ENCODE data around the gene EPB41L3. TPM values are rescaled to one million over a fixed set of nuclear protein-coding genes. Genes with fewer than 3 reads are reported as not detected.

The EPB41L3 gene
- total and polyA plus RNA-seq, 4 donors: 6.5 to 116 (median 43.7) TPM

DNA sequence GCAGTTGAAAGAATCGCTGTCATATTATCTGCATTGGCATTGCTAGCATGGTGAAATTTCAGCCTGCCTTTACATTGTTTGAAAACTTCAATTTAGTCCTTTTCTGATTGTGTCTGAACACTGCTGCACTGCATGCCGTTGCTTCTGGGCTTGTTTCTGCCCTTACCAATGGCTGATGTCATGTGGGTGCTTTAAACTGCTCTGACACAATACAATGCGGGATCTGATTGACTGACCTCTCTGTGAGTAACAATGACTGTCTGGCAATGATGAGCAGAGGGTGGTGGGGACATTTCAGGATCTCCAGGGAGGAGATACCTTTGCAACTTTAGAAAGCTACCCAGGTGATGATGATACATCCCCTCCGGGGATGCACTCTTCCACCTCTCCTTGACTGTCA, 128.8 kb downstream of the EPB41L3 start:
- 82 to 83% methylated on average over 4 of the region's 4 CpGs for WGBS, 2 donors
- Histone ChIP-seq H3K27me3 (ENCODE audit: control insufficient read depth in 1 of 2, insufficient read depth in 2 of 2, low read length in 1 of 2) (no peaks in the 10 kb centered on the region), H3K4me3 (ENCODE audit: low read length in 2 of 2) (no peak overlapping the region), H3K4me1 (ENCODE audit: control insufficient read depth in 1 of 2, insufficient read depth in 2 of 2, low read length in 2 of 2) (no peaks in the 10 kb centered on the region), H3K9me3 (ENCODE audit: control insufficient read depth, low read length) (no peaks in the 10 kb centered on the region), H3K27ac (ENCODE audit: low read depth in 1 of 2, low read length in 2 of 2) (no peak overlapping the region), H3K36me3 (ENCODE audit: control insufficient read depth in 1 of 2, insufficient read depth in 2 of 2, low read length in 1 of 2) (no peaks in the 10 kb centered on the region)
- ATAC-seq (ENCODE audit: low FRiP score) (no peak), DNase-seq (no peak)
- intact Hi-C loops (cut with DNase I): no loop called here

GRCh38 chr18:5414546-5414945, 129.3 kb downstream of the EPB41L3 start:
- intact Hi-C loops (cut with DNase I): no loop called here
- no peaks in the 10 kb centered on the region for H3K27me3 ChIP-seq (ENCODE audit: control insufficient read depth in 1 of 2, insufficient read depth in 2 of 2, low read length in 1 of 2)
- ATAC-seq (ENCODE audit: low FRiP score) (no peak), DNase-seq (no peak)
- no peak overlapping the region for H3K4me3 ChIP-seq (ENCODE audit: low read length in 2 of 2)
- H3K9me3 ChIP-seq (ENCODE audit: control insufficient read depth, low read length): no peaks in the 10 kb centered on the region
- H3K36me3 ChIP-seq (ENCODE audit: control insufficient read depth in 1 of 2, insufficient read depth in 2 of 2, low read length in 1 of 2): no peaks in the 10 kb centered on the region
- no peaks in the 10 kb centered on the region for H3K4me1 ChIP-seq (ENCODE audit: control insufficient read depth in 1 of 2, insufficient read depth in 2 of 2, low read length in 2 of 2)
- 29 to 49% methylated on average over 6 of the region's 6 CpGs for WGBS, 2 donors
- H3K27ac ChIP-seq (ENCODE audit: low read depth in 1 of 2, low read length in 2 of 2): no peak overlapping the region

- Histone ChIP-seq H3K4me1 (ENCODE audit: control insufficient read depth in 1 of 2, insufficient read depth in 2 of 2, low read length in 2 of 2) (no peaks in the 10 kb centered on the region), H3K27ac (ENCODE audit: low read depth in 1 of 2, low read length in 2 of 2) (no peak overlapping the region), H3K4me3 (ENCODE audit: low read length in 2 of 2) (no peak overlapping the region), H3K27me3 (ENCODE audit: control insufficient read depth in 1 of 2, insufficient read depth in 2 of 2, low read length in 1 of 2) (no peaks in the 10 kb centered on the region), H3K9me3 (ENCODE audit: control insufficient read depth, low read length) (no peaks in the 10 kb centered on the region), H3K36me3 (ENCODE audit: control insufficient read depth in 1 of 2, insufficient read depth in 2 of 2, low read length in 1 of 2) (no peaks in the 10 kb centered on the region)
- DNase-seq: no peak
- intact Hi-C loops (cut with DNase I): no loop called here
- 80 to 84% methylated on average over 2 of the region's 2 CpGs for WGBS, 2 donors
- ATAC-seq (ENCODE audit: low FRiP score): no peak
Observed at GRCh38 chr18:5413447-5413846, 130.3 kb downstream of the EPB41L3 start.

- DNase-seq (no peak), ATAC-seq (ENCODE audit: low FRiP score) (no peak)
- WGBS, 2 donors: 64 to 80% methylated on average over 7 of the region's 7 CpGs
- no peaks in the 10 kb centered on the region for H3K27me3 ChIP-seq (ENCODE audit: control insufficient read depth in 1 of 2, insufficient read depth in 2 of 2, low read length in 1 of 2)
- no peaks in the 10 kb centered on the region for H3K36me3 ChIP-seq (ENCODE audit: control insufficient read depth in 1 of 2, insufficient read depth in 2 of 2, low read length in 1 of 2)
- intact Hi-C loops (cut with DNase I): no loop called here
- no peak overlapping the region for H3K4me3 ChIP-seq (ENCODE audit: low read length in 2 of 2)
- H3K27ac ChIP-seq (ENCODE audit: low read depth in 1 of 2, low read length in 2 of 2): no peak overlapping the region
- H3K4me1 ChIP-seq (ENCODE audit: control insufficient read depth in 1 of 2, insufficient read depth in 2 of 2, low read length in 2 of 2): no peaks in the 10 kb centered on the region
- no peaks in the 10 kb centered on the region for H3K9me3 ChIP-seq (ENCODE audit: control insufficient read depth, low read length)
Observed at GRCh38 chr18:5410582-5410981, 133.2 kb downstream of the EPB41L3 start.

- Histone ChIP-seq H3K4me3 (ENCODE audit: low read length in 2 of 2) (no peak overlapping the region), H3K27ac (ENCODE audit: low read depth in 1 of 2, low read length in 2 of 2) (no peak overlapping the region), H3K36me3 (ENCODE audit: control insufficient read depth in 1 of 2, insufficient read depth in 2 of 2, low read length in 1 of 2) (no peaks in the 10 kb centered on the region), H3K9me3 (ENCODE audit: control insufficient read depth, low read length) (no peaks in the 10 kb centered on the region), H3K27me3 (ENCODE audit: control insufficient read depth in 1 of 2, insufficient read depth in 2 of 2, low read length in 1 of 2) (no peaks in the 10 kb centered on the region), H3K4me1 (ENCODE audit: control insufficient read depth in 1 of 2, insufficient read depth in 2 of 2, low read length in 2 of 2) (no peaks in the 10 kb centered on the region)
- ATAC-seq (ENCODE audit: low FRiP score) (no peak), DNase-seq (no peak)
- intact Hi-C loops (cut with DNase I): no loop called here
- WGBS, 2 donors: 89 to 90% methylated on average over 8 of the region's 8 CpGs
Observed at GRCh38 chr18:5398269-5398668, 145.5 kb downstream of the EPB41L3 start.

- intact Hi-C loops (cut with DNase I): no loop called here
- ATAC-seq (ENCODE audit: low FRiP score): no peak
- 93% methylated on average over 18 of the region's 18 CpGs for WGBS, 2 donors
Observed at GRCh38 chr18:5397102-5397501, 146.7 kb downstream of the EPB41L3 start.

DNA sequence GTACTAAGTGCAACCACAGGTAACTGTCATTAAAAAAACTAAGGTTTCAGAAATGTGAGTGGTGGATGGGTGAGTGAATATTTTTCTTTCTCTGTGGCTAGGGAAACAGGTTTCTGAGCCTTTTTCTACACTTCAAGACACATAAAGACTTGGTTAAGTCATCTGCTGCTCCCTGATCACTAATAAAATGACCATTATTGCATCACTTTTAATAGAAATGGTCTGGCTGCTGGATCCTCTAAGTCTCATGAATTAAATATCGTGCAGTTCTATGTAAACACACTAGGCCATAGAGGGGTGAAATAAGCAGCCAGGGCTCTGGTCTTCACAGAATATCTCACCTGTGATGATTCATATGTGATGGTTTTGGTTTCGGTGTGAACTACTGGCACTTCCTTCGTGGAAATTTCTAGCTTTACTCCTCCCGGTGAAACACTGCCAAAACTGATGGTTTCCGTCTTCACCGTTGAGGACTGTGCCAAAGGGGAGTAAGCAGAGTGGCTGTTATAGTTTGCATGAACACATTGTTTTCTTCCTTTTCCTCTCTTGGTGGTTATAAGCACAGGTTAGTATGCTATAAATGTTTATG, 147.8 kb downstream of the EPB41L3 start:
- no peak overlapping the region for H3K4me3 ChIP-seq (ENCODE audit: low read length in 2 of 2)
- H3K36me3 ChIP-seq (ENCODE audit: control insufficient read depth in 1 of 2, insufficient read depth in 2 of 2, low read length in 1 of 2): no peaks in the 10 kb centered on the region
- DNase-seq (no peak), ATAC-seq (ENCODE audit: low FRiP score) (no peak)
- intact Hi-C loops (cut with DNase I): no loop called here
- no peaks in the 10 kb centered on the region for H3K4me1 ChIP-seq (ENCODE audit: control insufficient read depth in 1 of 2, insufficient read depth in 2 of 2, low read length in 2 of 2)
- H3K27me3 ChIP-seq (ENCODE audit: control insufficient read depth in 1 of 2, insufficient read depth in 2 of 2, low read length in 1 of 2): no peaks in the 10 kb centered on the region
- H3K9me3 ChIP-seq (ENCODE audit: control insufficient read depth, low read length): no peaks in the 10 kb centered on the region
- H3K27ac ChIP-seq (ENCODE audit: low read depth in 1 of 2, low read length in 2 of 2): no peak overlapping the region
- WGBS, 2 donors: 89 to 91% methylated on average over 6 of the region's 6 CpGs

More at GRCh38 chr18:5397102-5397501, 146.7 kb downstream of the EPB41L3 start:
- DNase-seq: no peak
- Histone ChIP-seq H3K9me3 (ENCODE audit: control insufficient read depth, low read length) (no peaks in the 10 kb centered on the region), H3K4me1 (ENCODE audit: control insufficient read depth in 1 of 2, insufficient read depth in 2 of 2, low read length in 2 of 2) (no peaks in the 10 kb centered on the region), H3K27ac (ENCODE audit: low read depth in 1 of 2, low read length in 2 of 2) (no peak overlapping the region), H3K36me3 (ENCODE audit: control insufficient read depth in 1 of 2, insufficient read depth in 2 of 2, low read length in 1 of 2) (no peaks in the 10 kb centered on the region), H3K27me3 (ENCODE audit: control insufficient read depth in 1 of 2, insufficient read depth in 2 of 2, low read length in 1 of 2) (no peaks in the 10 kb centered on the region), H3K4me3 (ENCODE audit: low read length in 2 of 2) (no peak overlapping the region)

DNA sequence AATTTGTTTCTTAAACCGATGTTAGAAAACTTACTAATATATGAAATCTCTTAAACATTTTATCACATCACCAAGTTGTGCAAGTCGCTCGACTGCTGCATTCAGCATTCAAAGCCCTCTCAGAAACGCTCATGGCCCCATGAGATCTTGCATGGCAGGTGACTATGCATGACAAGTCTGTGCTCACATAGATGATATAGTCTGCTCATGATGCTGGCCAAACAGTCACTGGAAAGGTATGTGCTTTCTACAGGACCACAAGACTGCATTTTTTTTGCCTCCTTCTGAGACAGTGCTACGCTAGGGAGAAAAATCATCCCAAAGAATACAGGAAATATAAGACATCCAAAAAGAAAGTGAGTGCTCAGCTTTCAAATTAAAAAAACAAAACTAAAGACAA, 150.0 kb downstream of the EPB41L3 start:
- ATAC-seq (ENCODE audit: low FRiP score) (no peak), DNase-seq (no peak)
- no peaks in the 10 kb centered on the region for H3K27me3 ChIP-seq (ENCODE audit: control insufficient read depth in 1 of 2, insufficient read depth in 2 of 2, low read length in 1 of 2)
- H3K4me1 ChIP-seq (ENCODE audit: control insufficient read depth in 1 of 2, insufficient read depth in 2 of 2, low read length in 2 of 2): no peaks in the 10 kb centered on the region
- no peaks in the 10 kb centered on the region for H3K9me3 ChIP-seq (ENCODE audit: control insufficient read depth, low read length)
- H3K36me3 ChIP-seq (ENCODE audit: control insufficient read depth in 1 of 2, insufficient read depth in 2 of 2, low read length in 1 of 2): no peaks in the 10 kb centered on the region
- intact Hi-C loops (cut with DNase I): no loop called here
- 91 to 92% methylated on average over 5 of the region's 5 CpGs for WGBS, 2 donors
- H3K27ac ChIP-seq (ENCODE audit: low read depth in 1 of 2, low read length in 2 of 2): no peak overlapping the region
- no peak overlapping the region for H3K4me3 ChIP-seq (ENCODE audit: low read length in 2 of 2)

DNA sequence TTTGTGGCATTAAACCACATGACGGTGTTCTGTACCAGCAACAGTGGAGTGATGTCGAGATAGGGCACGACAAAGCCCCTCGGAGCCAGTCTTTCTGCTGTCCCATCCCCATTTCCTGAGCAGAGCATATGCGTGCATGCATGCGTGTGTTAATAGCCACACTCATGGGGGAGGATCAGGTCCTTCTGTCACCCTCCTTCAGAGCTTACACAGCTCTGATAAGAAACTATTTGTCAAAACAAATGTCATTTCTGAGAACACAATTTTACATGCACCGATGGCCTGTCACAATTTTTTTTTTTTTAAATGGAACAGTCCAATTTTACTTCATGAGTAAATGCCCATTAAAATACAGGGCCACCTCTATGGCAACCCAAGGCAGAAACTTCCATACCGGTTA, 152.4 kb downstream of the EPB41L3 start:
- no peaks in the 10 kb centered on the region for H3K36me3 ChIP-seq (ENCODE audit: control insufficient read depth in 1 of 2, insufficient read depth in 2 of 2, low read length in 1 of 2)
- H3K27ac ChIP-seq (ENCODE audit: low read depth in 1 of 2, low read length in 2 of 2): no peak overlapping the region

More for the DNA sequence above, 152.4 kb downstream of the EPB41L3 start:
- 82 to 83% methylated on average over 8 of the region's 8 CpGs for WGBS, 2 donors
- DNase-seq (no peak), ATAC-seq (ENCODE audit: low FRiP score) (no peak)
- no peaks in the 10 kb centered on the region for H3K4me1 ChIP-seq (ENCODE audit: control insufficient read depth in 1 of 2, insufficient read depth in 2 of 2, low read length in 2 of 2)
- intact Hi-C loops (cut with DNase I): no loop called here
- H3K27me3 ChIP-seq (ENCODE audit: control insufficient read depth in 1 of 2, insufficient read depth in 2 of 2, low read length in 1 of 2): no peaks in the 10 kb centered on the region
- no peak overlapping the region for H3K4me3 ChIP-seq (ENCODE audit: low read length in 2 of 2)
- H3K9me3 ChIP-seq (ENCODE audit: control insufficient read depth, low read length): no peaks in the 10 kb centered on the region

All from aorta (tissue), 5 donors.